Gastroesophageal sphincter (tissue), 4 donors: ENCODE data around the gene SOX12. TPM values are rescaled to one million over a fixed set of nuclear protein-coding genes. Genes with fewer than 3 reads are reported as not detected.

Source experiments
- ATAC-seq: fragments of 150-250 bp; one replicate; pipeline ENCODE4 v1.9.1; 2016; ENCODE audit warnings: mild to moderate bottlenecking, moderate library complexity
- H3K27ac ChIP-seq, 4 donors: fragments of 200-600 bp; sonication (generic) in 3 of 4; 1 replicate in 3 of 4; 2 replicates in 1 of 4; pipeline ENCODE4 v1.5.1; 2016 to 2019
- H3K27me3 ChIP-seq: fragments of 200-600 bp; sonication (generic); one replicate; pipeline ENCODE4 v1.5.1; 2019
- H3K36me3 ChIP-seq, 2 donors: fragments of 200-600 bp; sonication (generic); one replicate each; pipeline ENCODE4 v1.5.1; 2019; ENCODE audit warnings: control low read depth in 1 of 2
- H3K4me1 ChIP-seq, 3 donors: fragments of 200-600 bp; sonication (generic); 1 replicate in 2 of 3; 2 replicates in 1 of 3; pipeline ENCODE4 v1.5.1; 2016 to 2019; ENCODE audit warnings: control low read depth in 2 of 3
- H3K4me3 ChIP-seq, 2 donors: fragments of 200-600 bp; sonication (generic); one replicate each; pipeline ENCODE4 v1.5.1; 2019; ENCODE audit warnings: mild to moderate bottlenecking in 1 of 2, moderate library complexity in 1 of 2
- H3K9me3 ChIP-seq, 3 donors: fragments of 200-600 bp; sonication (generic); one replicate each; pipeline ENCODE4 v1.5.1; 2017 to 2019; ENCODE audit warnings: control low read depth in 2 of 3
- EP300 ChIP-seq: sonication (generic); formaldehyde crosslinking; IDR thresholded peaks from one replicate; pipeline ENCODE4 v1.6.1; 2017; ENCODE audit warnings: antibody characterized with exemption, mild to moderate bottlenecking
- POLR2A ChIP-seq, 2 donors: fragments of 450-650 bp; IDR thresholded peaks; one replicate each; pipeline ENCODE4 v1.6.1; 2017; ENCODE audit warnings: antibody characterized with exemption in 2 of 2, mild to moderate bottlenecking in 2 of 2, moderate library complexity in 1 of 2
- POLR2AphosphoS5 ChIP-seq: sonication (generic); formaldehyde crosslinking; IDR thresholded peaks from one replicate; pipeline ENCODE4 v1.6.1; 2017; ENCODE audit warnings: antibody characterized with exemption
- WGBS, 2 donors: methylation state at CpG; one replicate each; pipeline ENCODE4 v1.1.5; 2018; ENCODE audit warnings: low coverage in 1 of 2; 5-methylcytosine and 5-hydroxymethylcytosine counted together
- total RNA-seq, 4 donors: library from RNA; depleted of rRNA; stranded (reverse); fragments of >200 nt; gene quantifications; one replicate each; pipeline ENCODE4 v1.1.0, GENCODE V29; 2016
- TF ChIP-seq, protein P1 (sequence below), 4 experiments: fragments of 200-600 bp in 2 of 4; fragments of 450-650 bp in 2 of 4; sonication (generic) in 1 of 4; IDR thresholded peaks; one replicate each; pipeline ENCODE4 v1.5.1; 2017 to 2019; ENCODE audit warnings: antibody characterized with exemption in 4 of 4, mild to moderate bottlenecking in 2 of 4, moderate library complexity in 2 of 4

Gene SOX12
- total RNA-seq, 4 donors from 2014 or later: 3.4 to 7.3 (median 5.9) TPM

- no peak overlapping the region for H3K27ac ChIP-seq
- H3K9me3 ChIP-seq: no peaks in the 10 kb centered on the region
- H3K27me3 ChIP-seq: no peaks in the 10 kb centered on the region
- H3K36me3 ChIP-seq: no peaks in the 10 kb centered on the region
- no peak overlapping the region for H3K4me3 ChIP-seq
- no peak for ATAC-seq
- TF ChIP-seq, protein P1, sequence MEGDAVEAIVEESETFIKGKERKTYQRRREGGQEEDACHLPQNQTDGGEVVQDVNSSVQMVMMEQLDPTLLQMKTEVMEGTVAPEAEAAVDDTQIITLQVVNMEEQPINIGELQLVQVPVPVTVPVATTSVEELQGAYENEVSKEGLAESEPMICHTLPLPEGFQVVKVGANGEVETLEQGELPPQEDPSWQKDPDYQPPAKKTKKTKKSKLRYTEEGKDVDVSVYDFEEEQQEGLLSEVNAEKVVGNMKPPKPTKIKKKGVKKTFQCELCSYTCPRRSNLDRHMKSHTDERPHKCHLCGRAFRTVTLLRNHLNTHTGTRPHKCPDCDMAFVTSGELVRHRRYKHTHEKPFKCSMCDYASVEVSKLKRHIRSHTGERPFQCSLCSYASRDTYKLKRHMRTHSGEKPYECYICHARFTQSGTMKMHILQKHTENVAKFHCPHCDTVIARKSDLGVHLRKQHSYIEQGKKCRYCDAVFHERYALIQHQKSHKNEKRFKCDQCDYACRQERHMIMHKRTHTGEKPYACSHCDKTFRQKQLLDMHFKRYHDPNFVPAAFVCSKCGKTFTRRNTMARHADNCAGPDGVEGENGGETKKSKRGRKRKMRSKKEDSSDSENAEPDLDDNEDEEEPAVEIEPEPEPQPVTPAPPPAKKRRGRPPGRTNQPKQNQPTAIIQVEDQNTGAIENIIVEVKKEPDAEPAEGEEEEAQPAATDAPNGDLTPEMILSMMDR (IDR thresholded peaks at IDR 0.05): no peak
- TF ChIP-seq POLR2A (IDR thresholded peaks at IDR 0.05): no peak
- TF ChIP-seq POLR2AphosphoS5: no peak
- no peak for TF ChIP-seq EP300
- H3K4me1 ChIP-seq: peaks cover 0 to 39% (median 8%) of the 10 kb centered on the region in 3 donors
- WGBS, 2 donors: 71 to 72% methylated on average over 2 to 3 of the region's 11 CpGs
Observed at GRCh38 chr20:305745-306144, 19.6 kb upstream of the SOX12 start.

GRCh38 chr20:308427-309038 lies 16.8 kb upstream of the SOX12 start:
- H3K4me1 ChIP-seq: peaks cover 0 to 23% (median 0%) of the 10 kb centered on the region in 3 donors
- 46 to 73% methylated on average over 3 to 5 of the region's 7 CpGs for WGBS, 2 donors
- no peaks in the 10 kb centered on the region for H3K9me3 ChIP-seq
- no peak overlapping the region for H3K4me3 ChIP-seq
- H3K27ac ChIP-seq: peak overlapping the region in 2 of 4 donors; percentile 87 to 89
- no peak for TF ChIP-seq EP300
- no peak for TF ChIP-seq POLR2AphosphoS5
- no peak for TF ChIP-seq POLR2A (IDR thresholded peaks at IDR 0.05)
- TF ChIP-seq, protein P1 (IDR thresholded peaks at IDR 0.05): no peak
- no peaks in the 10 kb centered on the region for H3K36me3 ChIP-seq
- no peaks in the 10 kb centered on the region for H3K27me3 ChIP-seq
- no peak for ATAC-seq

- WGBS, 2 donors: 0 to 2% methylated on average over 2 to 5 of the region's 6 CpGs
- H3K36me3 ChIP-seq: no peaks in the 10 kb centered on the region
- TF ChIP-seq, protein P1 (IDR thresholded peaks at IDR 0.05): no peak
- TF ChIP-seq EP300: no peak
- no peak for TF ChIP-seq POLR2A (IDR thresholded peaks at IDR 0.05)
- no peak for TF ChIP-seq POLR2AphosphoS5
- peaks cover 0 to 23% (median 0%) of the 10 kb centered on the region in 3 donors for H3K4me1 ChIP-seq
- no peaks in the 10 kb centered on the region for H3K27me3 ChIP-seq
- peak overlapping the region; percentile 41 to 89 (median 85) for H3K27ac ChIP-seq
- no peak for ATAC-seq
- H3K4me3 ChIP-seq: peak overlapping the region in 1 of 2 donors; percentile 54
- no peaks in the 10 kb centered on the region for H3K9me3 ChIP-seq
Observed at GRCh38 chr20:309306-309840, 16.0 kb upstream of the SOX12 start.

- WGBS, 2 donors: 0 to 1% methylated on average over 11 to 17 of the region's 31 CpGs
- TF ChIP-seq POLR2A (IDR thresholded peaks at IDR 0.05): no peak
- TF ChIP-seq, protein P1 (IDR thresholded peaks at IDR 0.05): no peak
- TF ChIP-seq EP300: no peak
- TF ChIP-seq POLR2AphosphoS5: no peak
Observed at GRCh38 chr20:309841-310644, 15.3 kb upstream of the SOX12 start.

More at GRCh38 chr20:309841-310644, 15.3 kb upstream of the SOX12 start:
- H3K4me1 ChIP-seq: peaks cover 0 to 23% (median 0%) of the 10 kb centered on the region in 3 donors
- peak overlapping the region; percentile 41 to 89 (median 85) for H3K27ac ChIP-seq
- H3K4me3 ChIP-seq: peak overlapping the region; percentile 34 to 54
- H3K9me3 ChIP-seq: no peaks in the 10 kb centered on the region
- no peaks in the 10 kb centered on the region for H3K36me3 ChIP-seq
- no peaks in the 10 kb centered on the region for H3K27me3 ChIP-seq
- ATAC-seq: peak; percentile 100
